Measurements from ENCODE around the gene GRIA1. TPM values are rescaled to one million over a fixed set of nuclear protein-coding genes. Genes with fewer than 3 reads are reported as not detected.

The GRIA1 gene
- total and polyA plus RNA-seq, 10 of the 15 experiments (the other 5 are each of a cell fraction or from before 2014, with no cell fraction given): 0.04 to 0.18 (median 0.04) TPM; not detected in 7

GRCh38 chr5:153565822-153566221 is 75.4 kb downstream of the GRIA1 start:
- no peaks in the 10 kb centered on the region for H3K4me1 ChIP-seq (ENCODE audit: control insufficient read depth, insufficient read depth, low read length)
- intact Hi-C loops (cut with micrococcal nuclease; ENCODE audit: unreplicated experiment): no loop called here
- H3K4me3 ChIP-seq: no peak overlapping the region
- TF ChIP-seq ZSCAN29 (IDR thresholded peaks at IDR 0.05): no peak
- no peak for TF ChIP-seq SIX5 (IDR thresholded peaks at IDR 0.05; ENCODE audit: low read depth, low read length, severe bottlenecking)
- TF ChIP-seq CEBPB (IDR thresholded peaks at IDR 0.05; ENCODE audit: borderline replicate concordance in 1 of 2, low read depth in 2 of 2, low read length in 2 of 2): no peak
- TF ChIP-seq IKZF2 (IDR thresholded peaks at IDR 0.05): no peak
- TF ChIP-seq, protein P1, sequence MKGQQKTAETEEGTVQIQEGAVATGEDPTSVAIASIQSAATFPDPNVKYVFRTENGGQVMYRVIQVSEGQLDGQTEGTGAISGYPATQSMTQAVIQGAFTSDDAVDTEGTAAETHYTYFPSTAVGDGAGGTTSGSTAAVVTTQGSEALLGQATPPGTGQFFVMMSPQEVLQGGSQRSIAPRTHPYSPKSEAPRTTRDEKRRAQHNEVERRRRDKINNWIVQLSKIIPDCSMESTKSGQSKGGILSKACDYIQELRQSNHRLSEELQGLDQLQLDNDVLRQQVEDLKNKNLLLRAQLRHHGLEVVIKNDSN (IDR thresholded peaks at IDR 0.05; ENCODE audit: borderline replicate concordance, extremely low read length, insufficient read depth, low read depth, low read length): no peak
- no peak for TF ChIP-seq ZNF217 (IDR thresholded peaks at IDR 0.05)
- TF ChIP-seq, protein P2, sequence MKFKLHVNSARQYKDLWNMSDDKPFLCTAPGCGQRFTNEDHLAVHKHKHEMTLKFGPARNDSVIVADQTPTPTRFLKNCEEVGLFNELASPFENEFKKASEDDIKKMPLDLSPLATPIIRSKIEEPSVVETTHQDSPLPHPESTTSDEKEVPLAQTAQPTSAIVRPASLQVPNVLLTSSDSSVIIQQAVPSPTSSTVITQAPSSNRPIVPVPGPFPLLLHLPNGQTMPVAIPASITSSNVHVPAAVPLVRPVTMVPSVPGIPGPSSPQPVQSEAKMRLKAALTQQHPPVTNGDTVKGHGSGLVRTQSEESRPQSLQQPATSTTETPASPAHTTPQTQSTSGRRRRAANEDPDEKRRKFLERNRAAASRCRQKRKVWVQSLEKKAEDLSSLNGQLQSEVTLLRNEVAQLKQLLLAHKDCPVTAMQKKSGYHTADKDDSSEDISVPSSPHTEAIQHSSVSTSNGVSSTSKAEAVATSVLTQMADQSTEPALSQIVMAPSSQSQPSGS (IDR thresholded peaks at IDR 0.05; ENCODE audit: low read length): no peak
- TF ChIP-seq, protein P3, sequence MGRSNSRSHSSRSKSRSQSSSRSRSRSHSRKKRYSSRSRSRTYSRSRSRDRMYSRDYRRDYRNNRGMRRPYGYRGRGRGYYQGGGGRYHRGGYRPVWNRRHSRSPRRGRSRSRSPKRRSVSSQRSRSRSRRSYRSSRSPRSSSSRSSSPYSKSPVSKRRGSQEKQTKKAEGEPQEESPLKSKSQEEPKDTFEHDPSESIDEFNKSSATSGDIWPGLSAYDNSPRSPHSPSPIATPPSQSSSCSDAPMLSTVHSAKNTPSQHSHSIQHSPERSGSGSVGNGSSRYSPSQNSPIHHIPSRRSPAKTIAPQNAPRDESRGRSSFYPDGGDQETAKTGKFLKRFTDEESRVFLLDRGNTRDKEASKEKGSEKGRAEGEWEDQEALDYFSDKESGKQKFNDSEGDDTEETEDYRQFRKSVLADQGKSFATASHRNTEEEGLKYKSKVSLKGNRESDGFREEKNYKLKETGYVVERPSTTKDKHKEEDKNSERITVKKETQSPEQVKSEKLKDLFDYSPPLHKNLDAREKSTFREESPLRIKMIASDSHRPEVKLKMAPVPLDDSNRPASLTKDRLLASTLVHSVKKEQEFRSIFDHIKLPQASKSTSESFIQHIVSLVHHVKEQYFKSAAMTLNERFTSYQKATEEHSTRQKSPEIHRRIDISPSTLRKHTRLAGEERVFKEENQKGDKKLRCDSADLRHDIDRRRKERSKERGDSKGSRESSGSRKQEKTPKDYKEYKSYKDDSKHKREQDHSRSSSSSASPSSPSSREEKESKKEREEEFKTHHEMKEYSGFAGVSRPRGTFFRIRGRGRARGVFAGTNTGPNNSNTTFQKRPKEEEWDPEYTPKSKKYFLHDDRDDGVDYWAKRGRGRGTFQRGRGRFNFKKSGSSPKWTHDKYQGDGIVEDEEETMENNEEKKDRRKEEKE (IDR thresholded peaks at IDR 0.05): no peak
- no peak for TF ChIP-seq GATAD2B (conservative IDR thresholded peaks at IDR 0.05; ENCODE audit: low read depth)
- TF ChIP-seq BCL11A (IDR thresholded peaks at IDR 0.05; ENCODE audit: low read depth, low read length): no peak
- no peak for TF ChIP-seq PML (IDR thresholded peaks at IDR 0.05; ENCODE audit: low read length)
- no peak for TF ChIP-seq HDAC2 (IDR thresholded peaks at IDR 0.05)
- TF ChIP-seq RFX5 (IDR thresholded peaks at IDR 0.05; ENCODE audit: low read depth, low read length): no peak
- no peak for TF ChIP-seq E2F8 (IDR thresholded peaks at IDR 0.05; ENCODE audit: low read depth, partially characterized antibody)
- TF ChIP-seq SIN3A (IDR thresholded peaks at IDR 0.05; ENCODE audit: low read depth, low read length): no peak
- no peak for TF ChIP-seq NBN (IDR thresholded peaks at IDR 0.05)
- no peak for TF ChIP-seq MXI1 (IDR thresholded peaks at IDR 0.05; ENCODE audit: low read depth, low read length)
- no peak for TF ChIP-seq BHLHE40 (IDR thresholded peaks at IDR 0.05; ENCODE audit: borderline replicate concordance in 1 of 2, low read depth in 2 of 2, low read length in 1 of 2)
- no peaks in the 10 kb centered on the region for H4K20me1 ChIP-seq (ENCODE audit: control insufficient read depth, insufficient read depth)
- no peak overlapping the region for H3K4me2 ChIP-seq (ENCODE audit: control insufficient read depth, insufficient read depth)
- no peaks in the 10 kb centered on the region for H3K79me2 ChIP-seq (ENCODE audit: control insufficient read depth, insufficient read depth, low read length)
- H3K27me3 ChIP-seq (replicated peaks in 1 of 2; ENCODE audit: control insufficient read depth in 2 of 2, insufficient read depth in 2 of 2, low read length in 1 of 2): no peaks in the 10 kb centered on the region
- no peak overlapping the region for H3K9ac ChIP-seq (ENCODE audit: control insufficient read depth, insufficient read depth, low read length)
- DNase-seq (ENCODE audit: low read depth, low spot score): no peak
- ChIA-PET CTCF (no interaction called here), POLR2A (no interaction called here), RAD21 (ENCODE audit: unreplicated experiment) (no interaction called here), SMC1A (ENCODE audit: uncharacterized antibody, unreplicated experiment) (interaction anchor here (1.1 kb wide), 1 partner anchor 9 kb away, joined by 3 read pairs; no protein-coding TSS in a partner anchor)
- H3K9me3 ChIP-seq (replicated peaks; ENCODE audit: control insufficient read depth, insufficient read depth, low read length): no peaks in the 10 kb centered on the region
- H3K27ac ChIP-seq (ENCODE audit: control insufficient read depth, insufficient read depth): no peak overlapping the region
- in situ Hi-C loops (cut with MboI): no loop called here
- no peak for ATAC-seq
- no peak overlapping the region for H2AFZ ChIP-seq (ENCODE audit: control insufficient read depth, low read depth, low read length)
- no peak for FAIRE-seq
- 0% methylated on average over 1 of the region's 1 CpG for WGBS (ENCODE audit: insufficient coverage, insufficient replicate concordance, low lambda C conversion rate, missing lambda C conversion rate)
- no TSS peak for BruUV-seq (replicated peaks)
- H3K36me3 ChIP-seq (ENCODE audit: control insufficient read depth in 2 of 2, insufficient read depth in 2 of 2, low read length in 1 of 2): no peaks in the 10 kb centered on the region

Data from GM12878 (cell line).